Measurements from ENCODE around the gene DCXR. TPM values are rescaled to one million over a fixed set of nuclear protein-coding genes. Genes with fewer than 3 reads are reported as not detected.
A peak's percentile ranks its signal among the peaks of the same experiment; 100 is the strongest.

The DCXR gene
- polyA plus RNA-seq, 4 donors = 41.1 to 147 (median 112) TPM

GRCh38 chr17:82076785-82077591 is 39.5 kb upstream of the DCXR start:
- Histone ChIP-seq H3K27ac (ENCODE audit: low read depth in 1 of 3, low read length in 2 of 3) (no peak overlapping the region), H3K27me3 (ENCODE audit: control insufficient read depth in 3 of 3, insufficient read depth in 3 of 3, low read length in 3 of 3) (no peaks in the 10 kb centered on the region), H3K36me3 (ENCODE audit: control insufficient read depth in 3 of 3, insufficient read depth in 2 of 3, low read depth in 1 of 3, low read length in 3 of 3) (peaks cover 12 to 46% (median 19%) of the 10 kb centered on the region in 3 donors), H3K9me3 (ENCODE audit: control insufficient read depth in 2 of 2, insufficient read depth in 1 of 2, low read depth in 1 of 2, low read length in 1 of 2) (no peaks in the 10 kb centered on the region), H3K4me1 (ENCODE audit: control insufficient read depth in 3 of 3, insufficient read depth in 2 of 3, low read depth in 1 of 3, low read length in 2 of 3) (no peaks in the 10 kb centered on the region), H3K4me3 (ENCODE audit: low read depth in 1 of 3, low read length in 3 of 3) (no peak overlapping the region)
- no peak for FAIRE-seq
- DNase-seq = no peak
- 81 to 82% (median 81%) methylated on average over 20 to 21 of the region's 21 CpGs for WGBS, 3 donors

- WGBS, 3 donors = 77 to 85% (median 82%) methylated on average over 25 of the region's 25 CpGs
- Histone ChIP-seq H3K27ac (ENCODE audit: low read depth in 1 of 3, low read length in 2 of 3) (no peak overlapping the region), H3K4me3 (ENCODE audit: low read depth in 1 of 3, low read length in 3 of 3) (no peak overlapping the region), H3K27me3 (ENCODE audit: control insufficient read depth in 3 of 3, insufficient read depth in 3 of 3, low read length in 3 of 3) (no peaks in the 10 kb centered on the region), H3K36me3 (ENCODE audit: control insufficient read depth in 3 of 3, insufficient read depth in 2 of 3, low read depth in 1 of 3, low read length in 3 of 3) (peaks cover 12 to 39% (median 13%) of the 10 kb centered on the region in 3 donors), H3K4me1 (ENCODE audit: control insufficient read depth in 3 of 3, insufficient read depth in 2 of 3, low read depth in 1 of 3, low read length in 2 of 3) (no peaks in the 10 kb centered on the region), H3K9me3 (ENCODE audit: control insufficient read depth in 2 of 2, insufficient read depth in 1 of 2, low read depth in 1 of 2, low read length in 1 of 2) (no peaks in the 10 kb centered on the region)
- no peak for FAIRE-seq
- DNase-seq = no peak
These were observed 38.7 kb upstream of the DCXR start for GRCh38 chr17:82076018-82076784.

- 83 to 89% (median 85%) methylated on average over 9 of the region's 9 CpGs for WGBS, 3 donors
- no peaks in the 10 kb centered on the region for H3K4me1 ChIP-seq (ENCODE audit: control insufficient read depth in 3 of 3, insufficient read depth in 2 of 3, low read depth in 1 of 3, low read length in 2 of 3)
- FAIRE-seq = no peak
- H3K4me3 ChIP-seq (ENCODE audit: low read depth in 1 of 3, low read length in 3 of 3) = no peak overlapping the region
- H3K36me3 ChIP-seq (ENCODE audit: control insufficient read depth in 3 of 3, insufficient read depth in 2 of 3, low read depth in 1 of 3, low read length in 3 of 3) = peaks cover 0 to 13% (median 5%) of the 10 kb centered on the region in 3 donors
- no peak for DNase-seq
- H3K27me3 ChIP-seq (ENCODE audit: control insufficient read depth in 3 of 3, insufficient read depth in 3 of 3, low read length in 3 of 3) = no peaks in the 10 kb centered on the region
- no peaks in the 10 kb centered on the region for H3K9me3 ChIP-seq (ENCODE audit: control insufficient read depth in 2 of 2, insufficient read depth in 1 of 2, low read depth in 1 of 2, low read length in 1 of 2)
- H3K27ac ChIP-seq (ENCODE audit: low read depth in 1 of 3, low read length in 2 of 3) = no peak overlapping the region
These were observed 35.9 kb upstream of the DCXR start for GRCh38 chr17:82073446-82073845.

- FAIRE-seq (no peak), DNase-seq (peak in 1 of 2 donors; percentile 70)
- H3K27me3 ChIP-seq (ENCODE audit: control insufficient read depth in 3 of 3, insufficient read depth in 3 of 3, low read length in 3 of 3) = no peaks in the 10 kb centered on the region
- H3K9me3 ChIP-seq (ENCODE audit: control insufficient read depth in 2 of 2, insufficient read depth in 1 of 2, low read depth in 1 of 2, low read length in 1 of 2) = no peaks in the 10 kb centered on the region
- H3K27ac ChIP-seq (ENCODE audit: low read depth in 1 of 3, low read length in 2 of 3) = no peak overlapping the region
- H3K4me1 ChIP-seq (ENCODE audit: control insufficient read depth in 3 of 3, insufficient read depth in 2 of 3, low read depth in 1 of 3, low read length in 2 of 3) = no peaks in the 10 kb centered on the region
- peaks cover 0 to 6% (median under 1%) of the 10 kb centered on the region in 3 donors for H3K36me3 ChIP-seq (ENCODE audit: control insufficient read depth in 3 of 3, insufficient read depth in 2 of 3, low read depth in 1 of 3, low read length in 3 of 3)
- H3K4me3 ChIP-seq (ENCODE audit: low read depth in 1 of 3, low read length in 3 of 3) = no peak overlapping the region
- 35 to 57% (median 48%) methylated on average over 6 of the region's 6 CpGs for WGBS, 3 donors
These were observed 35.3 kb upstream of the DCXR start for GRCh38 chr17:82072827-82073226.

- Histone ChIP-seq H3K9me3 (ENCODE audit: control insufficient read depth in 2 of 2, insufficient read depth in 1 of 2, low read depth in 1 of 2, low read length in 1 of 2) (no peaks in the 10 kb centered on the region), H3K27me3 (ENCODE audit: control insufficient read depth in 3 of 3, insufficient read depth in 3 of 3, low read length in 3 of 3) (no peaks in the 10 kb centered on the region), H3K36me3 (ENCODE audit: control insufficient read depth in 3 of 3, insufficient read depth in 2 of 3, low read depth in 1 of 3, low read length in 3 of 3) (no peaks in the 10 kb centered on the region), H3K27ac (ENCODE audit: low read depth in 1 of 3, low read length in 2 of 3) (no peak overlapping the region), H3K4me3 (ENCODE audit: low read depth in 1 of 3, low read length in 3 of 3) (no peak overlapping the region), H3K4me1 (ENCODE audit: control insufficient read depth in 3 of 3, insufficient read depth in 2 of 3, low read depth in 1 of 3, low read length in 2 of 3) (peaks cover 1 to 5% (median 3%) of the 10 kb centered on the region in 3 donors)
- FAIRE-seq = no peak
- DNase-seq = no peak
These were observed 33.1 kb upstream of the DCXR start for GRCh38 chr17:82070611-82071010.

GRCh38 chr17:82065638-82066303 is 28.3 kb upstream of the DCXR start, which contains the start of gene DUS1L:
DUS1L (minus strand) TSS chr17:82065804; CDS start chr17:82065059, 745 bp downstream.
- peak within 1 kb of the TSS; percentile 15 to 80 (median 67) for H3K27ac ChIP-seq (ENCODE audit: low read depth in 1 of 3, low read length in 2 of 3)
- H3K27me3 ChIP-seq (ENCODE audit: control insufficient read depth in 3 of 3, insufficient read depth in 3 of 3, low read length in 3 of 3) = no peaks in the 10 kb centered on the region
- H3K36me3 ChIP-seq (ENCODE audit: control insufficient read depth in 3 of 3, insufficient read depth in 2 of 3, low read depth in 1 of 3, low read length in 3 of 3) = peaks cover 0 to 35% (median 4%) of the 10 kb centered on the region in 3 donors
- FAIRE-seq (no peak), DNase-seq (peak; percentile 57 to 73)
- H3K9me3 ChIP-seq (ENCODE audit: control insufficient read depth in 2 of 2, insufficient read depth in 1 of 2, low read depth in 1 of 2, low read length in 1 of 2) = no peaks in the 10 kb centered on the region
- H3K4me3 ChIP-seq (ENCODE audit: low read depth in 1 of 3, low read length in 3 of 3) = peak within 1 kb of the TSS; percentile 67 to 95 (median 85)
- WGBS, 3 donors = 8 to 17% (median 13%) methylated on average over 65 to 88 of the region's 88 CpGs
- peaks cover 5 to 9% (median 5%) of the 10 kb centered on the region in 3 donors for H3K4me1 ChIP-seq (ENCODE audit: control insufficient read depth in 3 of 3, insufficient read depth in 2 of 3, low read depth in 1 of 3, low read length in 2 of 3)

- Histone ChIP-seq H3K27ac (ENCODE audit: low read depth in 1 of 3, low read length in 2 of 3) (peak overlapping the region in 2 of 3 donors; percentile 67 to 78), H3K9me3 (ENCODE audit: control insufficient read depth in 2 of 2, insufficient read depth in 1 of 2, low read depth in 1 of 2, low read length in 1 of 2) (no peaks in the 10 kb centered on the region), H3K4me3 (ENCODE audit: low read depth in 1 of 3, low read length in 3 of 3) (peak overlapping the region; percentile 66 to 95 (median 85)), H3K36me3 (ENCODE audit: control insufficient read depth in 3 of 3, insufficient read depth in 2 of 3, low read depth in 1 of 3, low read length in 3 of 3) (peaks cover 0 to 41% (median 6%) of the 10 kb centered on the region in 3 donors), H3K27me3 (ENCODE audit: control insufficient read depth in 3 of 3, insufficient read depth in 3 of 3, low read length in 3 of 3) (no peaks in the 10 kb centered on the region), H3K4me1 (ENCODE audit: control insufficient read depth in 3 of 3, insufficient read depth in 2 of 3, low read depth in 1 of 3, low read length in 2 of 3) (peaks cover 5 to 9% (median 5%) of the 10 kb centered on the region in 3 donors)
- peak in 1 of 2 donors; percentile 55 for DNase-seq
- FAIRE-seq = no peak
- WGBS, 3 donors = 0 to 1% (median 1%) methylated on average over 25 to 47 of the region's 47 CpGs
These were observed 27.7 kb upstream of the DCXR start for GRCh38 chr17:82065193-82065637.
